Measurements from ENCODE around the gene RTN3.
A peak's percentile ranks its signal among the peaks of the same experiment; 100 is the strongest.

Gene RTN3

GRCh38 chr11:63666874-63667273, 14.4 kb upstream of the RTN3 start:
- H3K9ac ChIP-seq (ENCODE audit: low read length): no peak overlapping the region
- no peaks in the 10 kb centered on the region for H4K20me1 ChIP-seq (ENCODE audit: insufficient read depth, low read length)
- H3K36me3 ChIP-seq (ENCODE audit: insufficient read depth, low read length): no peaks in the 10 kb centered on the region
- H3F3A ChIP-seq (ENCODE audit: insufficient read depth, low read length): no peaks in the 10 kb centered on the region
- H3K79me2 ChIP-seq (ENCODE audit: insufficient read depth, low read length): peaks cover 30% of the 10 kb centered on the region; the same call in 1 of the 2 replicates
- H3K9me3 ChIP-seq (ENCODE audit: low read length): no peaks in the 10 kb centered on the region
- H3K27ac ChIP-seq (ENCODE audit: low read depth, low read length, poor library complexity, severe bottlenecking): no peak overlapping the region
- H2AFZ ChIP-seq (ENCODE audit: low read length): no peak overlapping the region
- no peaks in the 10 kb centered on the region for H3K27me3 ChIP-seq (ENCODE audit: insufficient read depth, low read length)
- H3K4me2 ChIP-seq (ENCODE audit: low read length): no peak overlapping the region
- H3K4me1 ChIP-seq (ENCODE audit: insufficient read depth, low read length, severe bottlenecking): peaks cover 18% of the 10 kb centered on the region
- no peak for TF ChIP-seq CTCF (IDR thresholded peaks at IDR 0.05; ENCODE audit: low read length)
- no peak for TF ChIP-seq EZH2 (IDR thresholded peaks at IDR 0.05; ENCODE audit: borderline replicate concordance, low read length)
- no peak overlapping the region for H3K4me3 ChIP-seq (ENCODE audit: low read depth, low read length, poor library complexity, severe bottlenecking)
- H3K9me2 ChIP-seq (ENCODE audit: low read depth, low read length): no peaks in the 10 kb centered on the region

- no peaks in the 10 kb centered on the region for H4K20me1 ChIP-seq (ENCODE audit: insufficient read depth, low read length)
- no peak for TF ChIP-seq CTCF (IDR thresholded peaks at IDR 0.05; ENCODE audit: low read length)
- TF ChIP-seq EZH2 (IDR thresholded peaks at IDR 0.05; ENCODE audit: borderline replicate concordance, low read length): no peak
- H3K4me3 ChIP-seq (ENCODE audit: low read depth, low read length, poor library complexity, severe bottlenecking): no peak overlapping the region
- H3K36me3 ChIP-seq (ENCODE audit: insufficient read depth, low read length): no peaks in the 10 kb centered on the region
- peaks cover 19% of the 10 kb centered on the region for H3K4me1 ChIP-seq (ENCODE audit: insufficient read depth, low read length, severe bottlenecking)
- H3K79me2 ChIP-seq (ENCODE audit: insufficient read depth, low read length): peaks cover 20% of the 10 kb centered on the region; the same call in 1 of the 2 replicates
- no peaks in the 10 kb centered on the region for H3K9me3 ChIP-seq (ENCODE audit: low read length)
- no peak overlapping the region for H3K4me2 ChIP-seq (ENCODE audit: low read length)
- H3K27me3 ChIP-seq (ENCODE audit: insufficient read depth, low read length): no peaks in the 10 kb centered on the region
- no peaks in the 10 kb centered on the region for H3F3A ChIP-seq (ENCODE audit: insufficient read depth, low read length)
- no peak overlapping the region for H3K9ac ChIP-seq (ENCODE audit: low read length)
- H2AFZ ChIP-seq (ENCODE audit: low read length): no peak overlapping the region
- no peaks in the 10 kb centered on the region for H3K9me2 ChIP-seq (ENCODE audit: low read depth, low read length)
- H3K27ac ChIP-seq (ENCODE audit: low read depth, low read length, poor library complexity, severe bottlenecking): no peak overlapping the region
Measured at GRCh38 chr11:63667995-63668795, 13.1 kb upstream of the RTN3 start.

GRCh38 chr11:63670096-63670432, 11.2 kb upstream of the RTN3 start:
- no peaks in the 10 kb centered on the region for H3F3A ChIP-seq (ENCODE audit: insufficient read depth, low read length)
- peak overlapping the region; percentile 21 for H3K27ac ChIP-seq (ENCODE audit: low read depth, low read length, poor library complexity, severe bottlenecking)

More at GRCh38 chr11:63670096-63670432, 11.2 kb upstream of the RTN3 start:
- no peaks in the 10 kb centered on the region for H3K27me3 ChIP-seq (ENCODE audit: insufficient read depth, low read length)
- peaks cover 19% of the 10 kb centered on the region for H3K4me1 ChIP-seq (ENCODE audit: insufficient read depth, low read length, severe bottlenecking)
- peak overlapping the region; percentile 71 for H3K4me3 ChIP-seq (ENCODE audit: low read depth, low read length, poor library complexity, severe bottlenecking)
- no peaks in the 10 kb centered on the region for H3K36me3 ChIP-seq (ENCODE audit: insufficient read depth, low read length)
- H3K4me2 ChIP-seq (ENCODE audit: low read length): peak overlapping the region; percentile 77
- H3K9ac ChIP-seq (ENCODE audit: low read length): peak overlapping the region; percentile 74
- no peaks in the 10 kb centered on the region for H4K20me1 ChIP-seq (ENCODE audit: insufficient read depth, low read length)
- peaks cover 12% of the 10 kb centered on the region; the same call in 1 of the 2 replicates for H3K79me2 ChIP-seq (ENCODE audit: insufficient read depth, low read length)
- H2AFZ ChIP-seq (ENCODE audit: low read length): no peak overlapping the region
- no peaks in the 10 kb centered on the region for H3K9me2 ChIP-seq (ENCODE audit: low read depth, low read length)
- TF ChIP-seq CTCF (IDR thresholded peaks at IDR 0.05; ENCODE audit: low read length) (no peak), EZH2 (IDR thresholded peaks at IDR 0.05; ENCODE audit: borderline replicate concordance, low read length) (no peak)
- H3K9me3 ChIP-seq (ENCODE audit: low read length): no peaks in the 10 kb centered on the region
